HFF-Myc (cell line): ENCODE data around the gene CTNNA3.

ENCODE experiments used
- DNase-seq: peaks from one replicate; pipeline ENCODE4 v3.0.0-alpha.2; 2011; ENCODE audit warnings: low read depth; ENCODE audit errors: extremely low read depth
- H3K4me3 ChIP-seq: replicated peaks from 2 replicates; pipeline ENCODE4 v1.5.1; 2011; ENCODE audit warnings: low read depth, mild to moderate bottlenecking, control low read depth, low read length
- TF ChIP-seq, protein P1 (sequence below): IDR thresholded peaks from 2 replicates; pipeline ENCODE4 v1.5.1; 2012; ENCODE audit warnings: mild to moderate bottlenecking, low read depth, low read length, control low read depth; ENCODE audit errors: missing control alignments

CTNNA3 gene

GRCh38 chr10:66329147-66329546 lies 1366.8 kb downstream of the CTNNA3 start:
- TF ChIP-seq, protein P1, sequence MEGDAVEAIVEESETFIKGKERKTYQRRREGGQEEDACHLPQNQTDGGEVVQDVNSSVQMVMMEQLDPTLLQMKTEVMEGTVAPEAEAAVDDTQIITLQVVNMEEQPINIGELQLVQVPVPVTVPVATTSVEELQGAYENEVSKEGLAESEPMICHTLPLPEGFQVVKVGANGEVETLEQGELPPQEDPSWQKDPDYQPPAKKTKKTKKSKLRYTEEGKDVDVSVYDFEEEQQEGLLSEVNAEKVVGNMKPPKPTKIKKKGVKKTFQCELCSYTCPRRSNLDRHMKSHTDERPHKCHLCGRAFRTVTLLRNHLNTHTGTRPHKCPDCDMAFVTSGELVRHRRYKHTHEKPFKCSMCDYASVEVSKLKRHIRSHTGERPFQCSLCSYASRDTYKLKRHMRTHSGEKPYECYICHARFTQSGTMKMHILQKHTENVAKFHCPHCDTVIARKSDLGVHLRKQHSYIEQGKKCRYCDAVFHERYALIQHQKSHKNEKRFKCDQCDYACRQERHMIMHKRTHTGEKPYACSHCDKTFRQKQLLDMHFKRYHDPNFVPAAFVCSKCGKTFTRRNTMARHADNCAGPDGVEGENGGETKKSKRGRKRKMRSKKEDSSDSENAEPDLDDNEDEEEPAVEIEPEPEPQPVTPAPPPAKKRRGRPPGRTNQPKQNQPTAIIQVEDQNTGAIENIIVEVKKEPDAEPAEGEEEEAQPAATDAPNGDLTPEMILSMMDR, result no peak
- no peak for DNase-seq
- H3K4me3 ChIP-seq, result no peak overlapping the region

GRCh38 chr10:66326876-66327275 lies 1369.1 kb downstream of the CTNNA3 start:
- H3K4me3 ChIP-seq, result no peak overlapping the region
- no peak for DNase-seq
- TF ChIP-seq, protein P1, result no peak

DNA sequence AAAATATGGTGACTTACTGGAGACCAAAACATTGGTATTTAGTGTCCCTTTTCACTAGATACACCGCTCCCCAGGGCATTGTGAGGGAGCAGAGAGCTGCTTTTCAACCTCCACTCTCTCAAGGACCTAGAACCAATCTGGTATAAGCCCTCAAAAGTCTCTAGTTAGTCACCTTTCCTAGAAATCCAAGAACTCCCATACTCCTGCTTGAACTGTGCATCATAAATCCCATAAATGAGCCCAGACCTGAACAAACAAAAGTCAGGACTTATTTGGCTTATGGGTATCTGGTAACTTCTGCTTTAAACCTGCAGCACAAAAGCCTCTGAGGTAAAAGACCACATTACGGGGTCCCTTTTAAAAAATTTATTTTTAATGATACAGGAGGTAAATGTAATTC lies 1373.2 kb downstream of the CTNNA3 start:
- H3K4me3 ChIP-seq, result no peak overlapping the region
- TF ChIP-seq, protein P1, result no peak
- no peak for DNase-seq

- DNase-seq, result no peak
- H3K4me3 ChIP-seq, result no peak overlapping the region
- TF ChIP-seq, protein P1, result no peak
These were observed 1374.0 kb downstream of the CTNNA3 start for GRCh38 chr10:66321723-66322665.

GRCh38 chr10:66318761-66319160 lies 1377.2 kb downstream of the CTNNA3 start:
- no peak for DNase-seq
- no peak overlapping the region for H3K4me3 ChIP-seq
- TF ChIP-seq, protein P1, result no peak

- DNase-seq, result no peak
- TF ChIP-seq, protein P1, result no peak
- no peak overlapping the region for H3K4me3 ChIP-seq
These were observed 1388.2 kb downstream of the CTNNA3 start for GRCh38 chr10:66307826-66308225.
